Suppressor macrophage treated with lipopolysaccharide for 4 hours (primary cell): ENCODE measurements around the gene CDH20.
"Not testable (repeated sequence)": the region's sequence is repeated elsewhere in the genome, so short reads cannot be mapped to it uniquely, and the experiment has no call there.

Source experiments
- DNase-seq: peaks from one replicate; pipeline ENCODE4 v3.0.0-alpha.2; 2020

CDH20 gene

DNA sequence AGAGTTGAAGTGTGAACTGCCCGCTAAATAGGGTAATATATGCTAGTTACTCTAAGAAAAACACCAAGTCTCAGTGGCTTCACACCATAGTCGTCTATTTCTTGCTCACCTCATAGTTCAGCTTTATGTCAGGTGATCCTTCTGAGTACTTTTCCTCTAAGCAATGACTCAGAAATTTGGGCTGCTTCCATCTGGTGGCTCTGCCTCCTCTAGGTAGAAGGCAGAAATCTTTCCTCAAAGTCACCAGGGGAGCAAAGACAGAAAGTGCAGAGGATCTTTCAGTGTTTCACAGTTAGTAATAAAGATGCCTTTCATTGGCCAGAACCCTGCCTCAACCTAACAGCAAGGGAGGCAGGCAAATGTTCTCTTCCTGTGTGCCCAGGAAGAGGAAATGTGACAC lies 17.3 kb downstream of the CDH20 start:
- no peak for DNase-seq

DNA sequence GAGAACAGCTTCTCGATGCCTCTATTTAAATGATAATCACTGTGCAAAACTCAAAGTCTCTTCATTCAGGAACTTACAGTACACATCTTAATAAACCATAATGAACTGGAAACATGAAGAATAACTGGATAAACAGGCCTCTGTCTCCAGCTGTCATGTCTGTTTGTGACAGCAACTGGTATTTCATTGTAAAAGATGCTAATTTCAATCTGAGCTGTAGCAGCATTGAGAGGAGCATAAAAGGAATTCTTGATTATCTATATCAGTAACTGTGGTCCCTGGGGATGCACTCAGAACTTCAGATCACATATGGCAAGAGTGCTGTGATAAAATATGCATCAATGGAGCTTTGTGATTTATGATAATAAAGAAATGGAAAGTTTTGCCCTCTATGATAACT lies 18.8 kb downstream of the CDH20 start:
- DNase-seq, result no peak

DNA sequence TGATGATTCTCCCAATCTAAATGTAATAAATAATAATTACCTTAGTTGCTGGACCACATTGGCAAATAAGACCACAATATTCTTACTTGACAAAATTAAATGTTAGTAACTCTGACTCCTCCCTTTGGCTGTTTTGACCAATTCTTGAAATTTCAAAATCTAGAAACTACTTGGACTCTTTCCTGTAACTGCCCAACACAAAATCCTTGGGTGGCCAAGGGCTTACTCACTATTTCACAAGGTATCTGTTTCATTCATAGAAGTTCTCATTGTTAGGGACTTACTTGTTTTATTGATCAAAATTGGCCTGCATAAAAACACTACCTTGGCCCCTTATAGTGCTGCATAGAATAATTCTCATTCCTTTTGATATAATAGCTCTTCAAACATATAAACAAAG lies 19.4 kb downstream of the CDH20 start:
- DNase-seq, result no peak

DNA sequence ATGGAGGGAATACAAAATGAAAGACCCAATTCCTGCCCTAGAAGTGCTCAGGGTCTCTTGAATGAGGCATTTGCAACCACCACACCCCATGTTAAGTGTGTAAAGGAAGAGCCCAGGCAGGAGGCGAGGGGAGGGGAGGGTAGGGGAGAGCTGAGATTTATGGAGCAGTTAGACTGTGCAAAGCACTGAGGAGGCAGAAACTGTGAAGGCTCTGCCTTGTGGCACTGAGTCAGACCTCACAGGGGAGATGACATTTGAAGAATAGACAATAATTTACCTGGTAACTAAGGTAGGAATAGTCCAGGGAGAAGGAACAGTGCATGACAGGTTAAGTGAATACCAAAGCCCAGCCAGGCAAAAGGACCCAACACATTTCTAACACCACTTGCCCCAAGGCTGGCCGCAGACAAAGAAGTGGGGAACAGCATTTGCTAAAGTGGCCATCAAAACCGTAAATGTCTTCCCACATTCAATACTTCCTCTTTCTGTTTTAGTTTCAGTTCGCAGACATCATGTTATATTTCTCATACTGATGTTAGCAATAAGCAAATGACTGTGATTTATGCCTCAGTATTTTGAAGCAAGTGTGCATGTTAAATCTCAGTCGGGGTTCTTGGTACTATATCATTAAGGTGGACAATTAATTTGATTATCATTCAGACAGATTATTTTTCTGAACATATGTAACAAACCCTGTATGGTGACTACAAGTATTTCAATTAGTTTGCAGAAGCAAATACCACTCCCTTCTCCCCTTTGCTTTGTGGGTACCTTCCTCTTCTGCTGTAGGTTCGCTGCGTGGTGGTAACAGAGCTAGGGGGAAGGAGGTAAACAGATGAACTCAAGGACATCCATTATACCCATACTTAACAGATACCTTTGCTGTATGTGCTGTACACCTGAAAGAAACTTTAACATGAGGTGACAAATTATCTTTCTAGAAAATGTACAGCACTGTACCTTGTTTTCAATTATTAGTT lies 27.5 kb downstream of the CDH20 start:
- DNase-seq, result peak; percentile 52

DNA sequence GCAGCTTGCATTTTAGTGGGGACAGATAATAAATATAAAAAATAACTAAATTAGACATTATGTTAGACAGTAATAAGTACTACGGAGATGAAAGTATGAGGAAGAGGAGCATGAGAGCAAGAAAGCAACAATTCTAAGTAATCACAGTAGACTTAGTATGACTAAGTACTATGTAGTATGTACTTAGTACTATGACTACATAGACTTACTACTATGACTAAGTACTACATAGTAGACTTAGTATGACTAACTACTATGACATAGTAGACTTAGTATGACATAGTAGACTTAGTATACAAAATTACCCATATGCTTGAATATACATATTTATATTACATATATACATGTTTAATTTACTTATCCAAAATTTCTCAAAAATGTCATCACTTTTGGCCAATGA lies 29.3 kb downstream of the CDH20 start:
- no peak for DNase-seq

DNA sequence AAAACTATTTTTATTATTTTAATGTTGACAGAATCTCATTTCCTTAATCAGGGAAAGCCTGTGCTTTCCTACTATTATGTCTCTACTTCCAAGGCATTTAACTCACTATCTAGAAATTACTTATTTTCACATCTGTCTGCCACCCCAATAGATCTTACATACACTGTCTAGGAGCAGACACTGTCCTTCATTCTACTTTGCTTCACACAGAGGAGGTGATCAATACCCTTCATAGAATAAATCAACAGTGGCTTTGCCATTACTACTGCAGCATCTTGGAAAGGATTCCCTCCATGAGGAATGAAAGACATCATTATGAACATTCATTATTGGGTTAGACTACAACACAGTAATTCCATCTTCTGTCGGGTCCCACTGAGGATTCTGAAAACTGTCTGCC lies 31.7 kb downstream of the CDH20 start:
- no peak for DNase-seq

DNA sequence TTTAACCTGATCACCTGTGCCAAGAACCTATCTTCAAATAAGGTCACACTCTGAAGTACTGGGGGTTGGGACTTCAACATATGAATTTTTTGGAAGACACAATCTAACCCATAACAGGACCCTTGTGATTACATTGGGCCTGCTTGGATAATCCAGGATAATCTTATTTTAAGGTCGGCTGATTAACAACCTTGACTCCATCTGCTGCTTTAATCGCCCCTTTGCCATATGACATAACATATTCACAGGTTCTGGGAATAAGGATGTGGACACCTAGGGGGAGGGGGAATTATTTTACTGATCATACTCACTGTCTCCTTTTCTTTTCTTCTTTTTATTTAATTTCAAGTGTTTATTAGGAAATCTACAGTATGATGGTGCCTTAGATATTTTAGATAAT lies 34.8 kb downstream of the CDH20 start:
- no peak for DNase-seq

DNA sequence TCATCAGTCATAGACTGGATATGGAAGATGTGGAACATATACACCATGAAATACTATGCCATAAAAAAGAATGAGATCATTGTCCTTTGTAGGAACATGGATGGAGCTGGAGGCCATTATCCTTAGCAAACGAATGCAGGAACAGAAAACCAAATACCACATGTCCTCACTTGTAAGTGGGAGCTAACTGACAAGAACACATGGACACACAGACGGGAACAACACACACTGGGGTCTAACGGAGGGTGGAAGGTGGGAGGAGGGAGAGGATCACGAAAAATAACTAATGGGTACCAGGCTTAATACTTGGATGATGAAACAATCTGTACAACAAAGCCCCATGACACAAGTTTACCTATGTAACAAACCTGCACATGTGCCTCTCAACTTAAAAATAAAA lies 36.4 kb downstream of the CDH20 start:
- DNase-seq, result not testable (repeated sequence)

DNA sequence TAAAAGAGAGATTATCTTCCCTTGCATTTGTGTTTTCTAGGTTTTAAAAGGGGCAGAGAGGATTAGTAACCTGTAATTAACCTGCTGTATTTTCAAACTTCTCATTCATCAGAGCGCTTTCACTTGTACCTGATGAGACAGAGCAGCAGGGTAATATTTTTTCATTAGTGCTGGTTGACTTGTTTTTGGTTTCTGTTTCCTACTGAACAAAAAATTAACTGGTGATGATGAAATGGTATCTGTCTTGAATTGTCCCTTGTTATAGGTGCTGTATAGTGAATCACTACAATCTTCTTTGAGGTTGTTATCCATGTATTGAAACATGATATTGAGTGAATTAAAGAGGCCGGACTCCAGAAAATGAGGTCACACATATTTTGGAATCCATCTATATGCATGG lies 37.9 kb downstream of the CDH20 start:
- no peak for DNase-seq

DNA sequence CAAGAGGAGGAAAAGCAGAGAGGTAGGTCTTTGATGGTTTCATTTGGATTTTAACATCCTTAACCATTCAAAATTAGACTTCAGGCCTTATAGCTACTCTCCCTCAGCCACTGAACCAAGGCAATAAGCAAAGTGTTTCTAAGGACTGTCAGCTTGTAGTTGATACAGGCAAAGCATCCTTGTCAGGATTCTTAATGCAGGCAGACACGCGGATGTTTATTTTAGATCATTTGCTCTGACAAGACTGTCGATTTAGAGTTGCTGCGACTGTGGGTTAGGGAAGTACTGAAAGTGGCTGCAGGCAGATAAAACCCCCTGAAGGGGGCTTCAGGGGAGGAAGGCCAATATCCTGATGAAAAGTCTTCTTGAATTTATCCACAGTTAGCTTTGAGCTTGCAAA lies 46.6 kb downstream of the CDH20 start:
- DNase-seq, result no peak

DNA sequence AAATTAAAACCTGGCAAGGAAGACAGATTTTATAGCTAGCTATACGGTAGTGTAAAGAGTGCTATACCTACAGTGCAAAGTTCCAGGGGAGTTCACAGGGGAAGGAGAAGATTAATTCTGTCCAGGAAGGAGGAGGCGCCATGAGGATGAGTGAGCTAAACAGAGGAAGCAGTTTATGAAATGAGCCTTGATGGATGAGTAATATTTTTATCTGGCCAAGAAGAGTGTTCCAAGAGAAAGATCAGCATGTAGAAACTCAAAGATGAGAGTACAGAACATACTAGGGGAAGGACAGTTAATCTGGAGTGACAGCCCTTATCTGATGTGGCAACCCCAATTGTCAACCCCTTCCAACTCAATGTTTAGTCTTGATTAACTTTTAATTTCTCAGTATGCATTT lies 54.8 kb downstream of the CDH20 start:
- DNase-seq, result no peak

DNA sequence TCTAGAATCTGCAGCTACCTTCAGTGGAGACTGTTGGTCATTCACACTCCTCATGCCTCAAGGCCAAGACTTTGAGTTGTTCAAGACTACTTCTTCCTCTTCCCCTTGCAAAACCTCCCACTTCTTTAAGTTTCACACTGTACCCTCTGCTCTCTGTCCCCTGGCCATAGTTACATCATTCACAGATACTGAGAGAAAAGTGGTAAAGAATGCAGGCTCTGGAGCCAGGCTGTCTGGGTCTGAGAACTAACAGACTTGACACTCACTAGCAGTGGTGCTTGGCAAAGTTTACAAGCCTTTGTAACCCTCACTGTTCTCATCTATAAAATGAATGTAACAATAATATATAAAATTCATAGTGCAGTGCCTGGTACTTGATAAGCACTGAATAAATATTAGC lies 61.8 kb downstream of the CDH20 start:
- DNase-seq, result no peak

DNA sequence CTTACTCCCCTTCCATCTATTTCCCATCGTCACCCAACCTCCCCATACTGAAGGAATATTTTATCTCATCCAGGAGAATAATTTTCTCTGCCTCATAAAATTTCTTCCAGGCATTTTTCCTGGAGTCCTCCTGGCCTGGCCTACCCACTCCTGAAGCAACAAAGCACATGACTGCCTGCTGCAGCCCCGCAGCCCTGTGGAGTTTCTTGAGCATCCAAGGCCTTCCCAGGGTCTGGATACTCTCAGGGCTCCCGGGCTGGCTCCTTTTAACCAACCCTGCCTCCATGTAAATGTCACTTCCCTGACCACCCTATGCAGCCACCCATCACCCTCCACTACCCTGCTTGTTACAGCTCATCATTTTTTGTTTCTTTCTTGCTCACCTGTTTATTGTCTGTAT lies 64.0 kb downstream of the CDH20 start:
- no peak for DNase-seq

DNA sequence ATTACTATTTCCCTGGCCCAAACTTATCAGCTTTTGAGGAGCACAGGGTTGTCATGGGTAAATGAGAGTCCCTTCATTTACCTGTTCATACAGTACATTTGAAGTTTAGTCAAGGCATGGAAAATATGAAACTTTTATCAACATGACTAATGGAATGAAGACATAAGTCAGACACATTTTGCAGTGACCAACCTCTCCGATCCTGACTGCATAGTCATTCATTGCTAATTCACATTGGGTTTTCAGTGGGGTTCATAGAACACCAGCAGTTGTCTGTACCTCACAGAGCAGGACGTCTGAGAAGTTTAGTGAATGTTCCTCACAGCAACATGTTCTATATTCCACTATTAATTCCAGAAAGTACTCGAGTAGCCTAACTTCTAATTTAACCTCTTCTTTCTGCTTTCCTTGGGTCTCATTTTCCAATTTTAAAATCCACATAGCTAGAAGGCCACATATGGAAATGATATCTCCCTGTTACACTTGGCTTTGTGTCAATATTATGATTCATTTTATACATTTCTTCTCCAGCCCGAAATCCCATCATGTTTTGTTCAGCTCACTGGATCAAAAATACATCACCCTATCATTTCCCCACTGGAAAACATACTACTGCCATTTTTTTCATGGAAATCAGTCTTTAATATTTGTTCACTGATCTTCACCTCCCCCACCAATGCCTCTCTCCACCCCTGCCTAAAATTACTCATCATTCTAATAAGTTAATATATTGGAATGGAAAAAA lies 65.9 kb downstream of the CDH20 start:
- DNase-seq, result no peak

DNA sequence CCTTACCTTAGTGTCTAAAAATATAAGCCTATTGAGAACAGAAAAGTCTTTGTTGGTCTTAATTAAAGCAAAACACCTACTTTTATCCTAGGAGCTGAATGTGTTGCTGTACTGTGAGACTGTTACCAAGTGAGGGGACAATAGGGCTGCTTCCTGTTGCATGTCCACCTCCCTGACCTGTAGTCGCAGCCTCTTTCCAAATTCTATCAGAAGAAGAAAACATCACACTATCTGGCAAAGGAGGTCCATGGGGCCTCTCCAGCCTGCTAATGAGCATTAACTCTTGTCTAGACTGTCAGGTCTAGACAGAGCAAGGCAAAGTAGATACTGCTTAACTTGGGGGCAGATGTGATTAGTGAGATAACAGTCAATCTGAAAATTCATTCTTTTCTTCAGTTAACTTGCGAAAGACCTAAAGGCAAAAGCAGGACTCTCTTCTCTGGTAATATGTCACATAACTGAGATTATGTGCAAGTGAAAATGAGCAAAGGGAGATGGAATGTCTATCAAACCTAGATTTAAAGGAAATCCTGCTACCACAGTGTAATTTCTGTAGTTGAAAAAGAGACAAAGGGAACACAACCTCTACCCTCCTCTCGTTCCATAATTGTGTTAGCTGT lies 66.9 kb downstream of the CDH20 start:
- DNase-seq, result no peak

DNA sequence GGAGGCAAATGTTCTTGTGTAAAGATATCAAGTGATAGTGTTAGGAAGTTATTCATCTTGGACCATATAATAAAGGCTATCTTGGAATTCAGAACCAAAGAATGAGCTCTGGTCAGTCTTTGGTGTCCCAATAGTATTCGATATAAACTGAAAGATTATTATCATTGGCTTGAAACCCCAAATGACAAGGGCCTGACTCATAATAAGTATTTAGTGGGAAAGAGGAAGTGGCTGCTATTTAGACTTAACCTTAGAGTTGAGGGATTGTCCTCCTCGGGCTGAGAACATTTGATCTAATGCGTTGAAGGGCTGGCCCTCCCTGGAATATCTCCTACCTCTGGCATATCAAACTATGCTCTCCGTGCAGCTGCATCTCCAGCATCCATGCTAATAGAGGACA lies 67.5 kb downstream of the CDH20 start:
- DNase-seq, result no peak

DNA sequence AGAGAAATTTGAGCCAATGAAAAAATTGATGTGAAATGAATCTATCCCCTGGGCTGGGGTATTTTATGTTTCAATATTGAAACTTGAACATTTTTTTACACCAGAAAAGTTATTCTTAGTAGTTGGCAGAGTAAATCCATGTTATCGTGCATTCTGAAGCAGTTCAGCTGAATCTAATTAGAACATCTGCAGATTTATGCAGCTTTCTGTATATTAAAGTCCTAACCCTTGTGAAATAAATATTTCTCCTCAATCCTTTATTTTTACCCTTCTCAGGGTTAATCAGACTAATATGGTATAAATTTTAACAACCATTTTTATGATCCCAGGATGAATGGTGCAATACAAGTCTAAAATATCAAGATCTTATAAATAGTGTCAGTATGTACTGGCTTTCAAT lies 69.5 kb downstream of the CDH20 start:
- no peak for DNase-seq

DNA sequence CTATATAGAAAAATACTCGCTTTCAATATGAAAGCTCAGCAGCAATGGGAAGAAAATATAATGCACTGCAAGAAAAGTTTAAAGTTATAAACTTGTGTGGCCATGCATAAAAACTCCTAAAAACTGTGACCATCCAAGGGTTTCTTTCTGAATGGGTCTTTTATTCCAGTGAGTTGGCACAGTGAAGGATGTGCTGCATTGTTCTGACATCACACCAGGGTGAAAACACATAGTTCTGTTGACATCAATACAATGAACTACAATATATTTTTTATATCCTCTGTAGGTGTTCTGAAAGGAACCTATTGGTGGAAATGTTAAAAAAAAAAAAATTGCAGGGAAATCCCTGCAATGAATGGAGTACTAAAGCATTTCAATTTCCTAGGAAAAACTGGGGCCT lies 80.2 kb downstream of the CDH20 start:
- DNase-seq, result no peak

DNA sequence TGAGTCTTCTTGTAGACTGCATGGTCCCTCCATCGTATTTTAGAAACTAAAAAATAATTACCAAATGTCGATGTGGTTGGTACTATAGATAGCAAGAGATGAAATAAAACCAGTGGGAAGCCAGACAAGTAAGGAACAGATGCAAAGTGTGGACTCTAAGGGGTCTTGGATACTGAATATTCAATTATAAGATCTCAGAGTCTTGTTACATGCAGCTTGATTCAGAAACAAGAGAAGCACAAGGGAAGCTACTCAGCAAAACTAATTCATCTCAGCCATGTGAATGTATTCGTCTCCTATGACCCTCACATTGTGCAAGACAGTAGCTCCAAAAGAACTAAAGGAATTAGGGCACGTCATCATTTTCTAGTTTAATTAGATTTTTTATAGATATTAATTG lies 80.9 kb downstream of the CDH20 start:
- DNase-seq, result no peak

DNA sequence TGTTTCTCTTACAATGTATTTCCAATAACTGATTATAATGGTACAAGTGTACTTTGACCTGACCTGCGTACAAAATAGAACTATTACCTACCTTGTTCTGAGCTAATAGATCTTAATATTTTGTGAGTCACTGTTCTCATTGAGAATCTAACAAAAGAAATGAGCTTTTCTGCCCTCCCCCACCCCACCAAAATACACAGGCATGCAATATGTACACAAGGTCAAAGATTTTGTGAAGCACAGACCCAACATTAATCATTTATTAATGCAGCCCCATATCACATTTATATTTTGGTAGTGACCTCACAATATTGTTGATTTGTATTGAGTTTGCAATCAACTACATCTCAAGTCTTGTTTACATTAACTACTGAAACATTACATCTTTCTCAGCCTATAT lies 86.5 kb downstream of the CDH20 start:
- DNase-seq, result no peak

DNA sequence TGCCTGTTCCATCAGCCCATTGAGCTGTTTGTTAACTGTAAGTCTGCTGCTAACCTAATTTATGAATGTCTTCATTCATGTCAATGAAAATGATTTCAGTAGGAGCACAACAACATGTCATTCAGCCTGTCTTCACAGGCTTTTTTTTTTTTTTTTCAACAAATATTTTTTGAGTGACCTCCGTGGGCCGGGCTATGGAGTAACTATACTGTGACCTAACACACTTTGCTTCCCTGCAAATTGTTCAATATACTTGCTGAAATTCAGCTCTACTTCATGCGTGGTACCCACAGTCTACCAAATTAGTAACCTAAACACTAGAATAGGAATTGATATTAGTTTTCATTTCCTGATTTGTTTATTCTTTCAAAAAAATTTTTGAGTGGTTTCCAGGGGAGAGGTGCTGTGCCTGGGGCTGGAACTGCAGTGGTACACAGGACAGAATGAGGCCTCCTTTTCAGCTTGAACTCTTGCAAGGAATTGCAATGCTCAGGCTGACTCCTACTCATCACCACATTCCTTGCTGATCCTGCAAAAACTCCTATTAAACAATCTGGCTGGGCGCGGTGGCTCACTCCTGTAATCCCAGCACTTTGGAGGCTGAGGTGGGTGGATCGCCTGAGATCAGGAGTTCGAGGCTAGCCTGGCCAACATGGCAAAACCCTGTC lies 87.1 kb downstream of the CDH20 start:
- DNase-seq, result no peak

DNA sequence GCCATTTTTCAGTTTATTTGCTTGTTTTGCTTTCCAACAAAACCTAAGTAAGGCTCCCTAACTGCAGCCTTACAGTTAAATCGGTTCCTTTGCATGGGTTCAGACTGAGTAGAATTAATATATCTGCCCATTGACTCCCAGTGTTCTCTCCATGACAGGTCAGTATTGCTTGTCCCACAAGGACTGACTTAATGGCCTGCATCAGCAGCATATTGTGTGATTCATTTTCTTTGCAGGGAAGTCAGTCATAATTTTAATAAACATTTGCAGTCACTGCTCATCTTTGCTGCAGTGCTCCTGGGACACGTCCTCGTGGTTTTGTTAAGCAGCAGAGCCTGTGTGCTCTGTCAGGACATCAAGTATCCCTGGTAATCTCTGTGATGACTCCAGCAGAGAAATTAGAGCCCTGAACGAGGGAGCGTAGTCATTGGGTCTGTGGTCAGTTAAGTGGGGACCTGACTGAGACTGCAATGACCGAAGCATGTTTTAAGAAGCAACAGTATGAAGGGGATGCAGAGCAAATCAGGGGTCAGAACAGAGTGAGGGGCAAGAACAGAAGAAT lies 93.3 kb downstream of the CDH20 start:
- DNase-seq, result no peak

DNA sequence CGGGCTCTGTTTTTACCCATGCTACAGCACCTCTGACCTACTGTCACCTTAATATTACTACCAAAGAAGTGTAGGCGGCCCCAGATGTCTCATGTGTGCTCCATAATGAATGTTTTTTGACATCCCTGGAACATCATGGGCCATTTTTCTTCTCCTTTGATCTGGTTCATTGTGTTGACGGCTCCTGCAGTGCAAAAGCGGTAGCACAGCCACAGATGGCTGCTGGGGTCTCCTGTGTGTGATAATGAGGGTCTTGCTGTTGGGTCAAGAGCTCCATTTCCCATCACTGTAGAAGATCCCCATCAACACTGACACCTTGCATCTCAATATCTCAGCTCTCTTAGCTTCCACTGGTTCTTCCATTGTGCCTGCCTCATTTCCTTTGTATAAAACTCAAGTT lies 95.0 kb downstream of the CDH20 start:
- DNase-seq, result no peak
